ENCODE results near the gene ENPP1.

DNA sequence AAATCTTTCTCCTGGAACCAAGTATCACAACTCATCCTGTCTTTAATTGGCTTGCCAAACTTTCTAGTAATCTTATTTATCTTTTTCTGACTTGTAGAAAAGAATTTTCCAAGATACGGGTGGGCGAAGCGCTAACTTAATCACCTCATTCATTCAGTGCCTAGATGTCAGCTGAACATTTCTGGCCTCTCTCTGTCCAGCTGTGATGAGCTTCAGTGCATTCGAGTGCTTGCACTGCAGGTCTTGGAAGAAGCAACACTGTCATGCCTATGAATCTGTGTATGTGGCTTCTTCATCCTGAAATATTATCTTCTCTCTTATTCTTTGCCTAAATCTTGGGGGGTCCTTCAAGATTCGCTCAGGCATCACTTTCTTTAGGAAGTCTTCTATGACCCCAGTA lies 16.3 kb upstream of the ENPP1 start:
- no peak for TF ChIP-seq POLR2AphosphoS5 (IDR thresholded peaks at IDR 0.05; ENCODE audit: borderline replicate concordance, low read depth, low read length)
- no peak for TF ChIP-seq EZH2 (IDR thresholded peaks at IDR 0.05)
- no peak for TF ChIP-seq FOXP2 (optimal IDR thresholded peaks at IDR 0.05; ENCODE audit: control extremely low read depth, extremely low read length, insufficient read depth)
